ENCODE data around the gene RNF224.
A peak's percentile ranks its signal among the peaks of the same experiment; 100 is the strongest.

Gene RNF224

GRCh38 chr9:137188086-137188489 lies 39.2 kb upstream of the RNF224 start:
- Histone ChIP-seq H3K27ac (ENCODE audit: insufficient read depth in 1 of 2, low read depth in 1 of 2, low read length in 2 of 2, poor library complexity in 1 of 2, severe bottlenecking in 2 of 2) (peak overlapping the region; percentile 70 to 90), H3K4me3 (ENCODE audit: control insufficient read depth in 1 of 7, extremely low read depth in 1 of 7, insufficient read depth in 4 of 7, low read depth in 2 of 7, low read length in 6 of 7) (peak overlapping the region; percentile 90 to 99 (median 96)), H3K4me1 (ENCODE audit: control extremely low read depth in 1 of 4, control insufficient read depth in 4 of 4, insufficient read depth in 4 of 4, low read length in 3 of 4) (peaks cover 3 to 39% (median 36%) of the 10 kb centered on the region in 4 experiments), H3K9me3 (ENCODE audit: control extremely low read depth in 1 of 5, control insufficient read depth in 4 of 5, insufficient read depth in 2 of 5, low read depth in 1 of 5, low read length in 4 of 5) (no peaks in the 10 kb centered on the region), H3K36me3 (ENCODE audit: control insufficient read depth in 4 of 4, insufficient read depth in 4 of 4, low read length in 3 of 4) (peaks cover 5 to 74% (median 41%) of the 10 kb centered on the region in 4 experiments), H3K27me3 (replicated peaks in 2 of 5; ENCODE audit: control insufficient read depth in 4 of 5, insufficient read depth in 5 of 5, low read length in 4 of 5) (no peaks in the 10 kb centered on the region)
- DNase-seq, result no peak
- ChIA-PET CTCF (interaction anchor here (1.0 to 6.1 kb wide), 10 partner anchors 8 to 100 kb away, joined by 3 to 33 read pairs (median 4); partner anchors contain the start of genes RNF224 and TPRN), POLR2A (interaction anchor here (1.3 to 2.0 kb wide), 2 partner anchors 18 to 36 kb away, joined by 4 read pairs; partner anchors contain the start of gene CYSRT1)
- 1% methylated on average over 21 of the region's 31 CpGs for WGBS (ENCODE audit: insufficient coverage)

- Histone ChIP-seq H3K4me1 (ENCODE audit: control extremely low read depth in 1 of 4, control insufficient read depth in 4 of 4, insufficient read depth in 4 of 4, low read length in 3 of 4) (peaks cover 3 to 39% (median 36%) of the 10 kb centered on the region in 4 experiments), H3K27ac (ENCODE audit: insufficient read depth in 1 of 2, low read depth in 1 of 2, low read length in 2 of 2, poor library complexity in 1 of 2, severe bottlenecking in 2 of 2) (peak within 1 kb of the TSS; percentile 70 to 90), H3K9me3 (ENCODE audit: control extremely low read depth in 1 of 5, control insufficient read depth in 4 of 5, insufficient read depth in 2 of 5, low read depth in 1 of 5, low read length in 4 of 5) (no peaks in the 10 kb centered on the region), H3K4me3 (ENCODE audit: control insufficient read depth in 1 of 7, extremely low read depth in 1 of 7, insufficient read depth in 4 of 7, low read depth in 2 of 7, low read length in 6 of 7) (peak within 1 kb of the TSS; percentile 90 to 99 (median 96)), H3K27me3 (replicated peaks in 2 of 5; ENCODE audit: control insufficient read depth in 4 of 5, insufficient read depth in 5 of 5, low read length in 4 of 5) (no peaks in the 10 kb centered on the region), H3K36me3 (ENCODE audit: control insufficient read depth in 4 of 4, insufficient read depth in 4 of 4, low read length in 3 of 4) (peaks cover 5 to 69% (median 35%) of the 10 kb centered on the region in 4 experiments)
- ChIA-PET POLR2A (interaction anchor here (0.7 to 2.0 kb wide), 4 partner anchors 12 to 36 kb away, joined by 3 to 6 read pairs (median 4); partner anchors contain the start of genes CYSRT1 and TPRN), CTCF (interaction anchor here (0.6 to 6.1 kb wide), 17 partner anchors 8 to 100 kb away, joined by 3 to 33 read pairs (median 4); partner anchors contain the start of genes CYSRT1, LRRC26, RNF208 and RNF224)
- under 1% methylated on average over 78 of the region's 98 CpGs for WGBS (ENCODE audit: insufficient coverage)
- DNase-seq, result peak; percentile 92 to 97 (median 94)
Observed at GRCh38 chr9:137188490-137189296, 38.6 kb upstream of the RNF224 start, which contains the start of the genes ANAPC2 and SSNA1. TSS of gene ANAPC2 (minus strand) at chr9:137188560. CDS start at chr9:137188532, 28 bp downstream. TSS of gene SSNA1 (plus strand) at chr9:137188676. CDS start at chr9:137188727, 51 bp downstream.

GRCh38 chr9:137189297-137190295 lies 37.7 kb upstream of the RNF224 start:
- H3K36me3 ChIP-seq (ENCODE audit: control insufficient read depth in 4 of 4, insufficient read depth in 4 of 4, low read length in 3 of 4), result peaks cover 5 to 61% (median 29%) of the 10 kb centered on the region in 4 experiments
- WGBS (ENCODE audit: insufficient coverage), result 57% methylated on average over 14 of the region's 23 CpGs
- POLR2A ChIA-PET, result interaction anchor here (0.7 to 2.0 kb wide), 4 partner anchors 11 to 35 kb away, joined by 3 to 6 read pairs (median 4); partner anchors contain the start of genes CYSRT1 and TPRN
- H3K4me1 ChIP-seq (ENCODE audit: control extremely low read depth in 1 of 4, control insufficient read depth in 4 of 4, insufficient read depth in 4 of 4, low read length in 3 of 4), result peaks cover 3 to 39% (median 36%) of the 10 kb centered on the region in 4 experiments
- no peaks in the 10 kb centered on the region for H3K9me3 ChIP-seq (ENCODE audit: control extremely low read depth in 1 of 5, control insufficient read depth in 4 of 5, insufficient read depth in 2 of 5, low read depth in 1 of 5, low read length in 4 of 5)
- H3K4me3 ChIP-seq (ENCODE audit: control insufficient read depth in 1 of 7, extremely low read depth in 1 of 7, insufficient read depth in 4 of 7, low read depth in 2 of 7, low read length in 6 of 7), result peak overlapping the region; percentile 90 to 99 (median 96)
- peak overlapping the region; percentile 68 to 90 for H3K27ac ChIP-seq (ENCODE audit: insufficient read depth in 1 of 2, low read depth in 1 of 2, low read length in 2 of 2, poor library complexity in 1 of 2, severe bottlenecking in 2 of 2)
- no peak for DNase-seq
- no peaks in the 10 kb centered on the region for H3K27me3 ChIP-seq (replicated peaks in 2 of 5; ENCODE audit: control insufficient read depth in 4 of 5, insufficient read depth in 5 of 5, low read length in 4 of 5)
- CTCF ChIA-PET, result interaction anchor here (0.6 to 6.1 kb wide), 18 partner anchors 9 to 60 kb away, joined by 3 to 33 read pairs (median 4); partner anchors contain the start of genes CYSRT1, LRRC26, RNF208 and RNF224

- Histone ChIP-seq H3K4me1 (ENCODE audit: control extremely low read depth in 1 of 4, control insufficient read depth in 4 of 4, insufficient read depth in 4 of 4, low read length in 3 of 4) (peaks cover 3 to 39% (median 36%) of the 10 kb centered on the region in 4 experiments), H3K27ac (ENCODE audit: insufficient read depth in 1 of 2, low read depth in 1 of 2, low read length in 2 of 2, poor library complexity in 1 of 2, severe bottlenecking in 2 of 2) (peak overlapping the region in 1 of 2 experiments; percentile 90), H3K9me3 (ENCODE audit: control extremely low read depth in 1 of 5, control insufficient read depth in 4 of 5, insufficient read depth in 2 of 5, low read depth in 1 of 5, low read length in 4 of 5) (no peaks in the 10 kb centered on the region), H3K27me3 (replicated peaks in 2 of 5; ENCODE audit: control insufficient read depth in 4 of 5, insufficient read depth in 5 of 5, low read length in 4 of 5) (no peaks in the 10 kb centered on the region), H3K4me3 (ENCODE audit: control insufficient read depth in 1 of 7, extremely low read depth in 1 of 7, insufficient read depth in 4 of 7, low read depth in 2 of 7, low read length in 6 of 7) (peak overlapping the region in 2 of 7 experiments; percentile 98 to 99), H3K36me3 (ENCODE audit: control insufficient read depth in 4 of 4, insufficient read depth in 4 of 4, low read length in 3 of 4) (peaks cover 5 to 53% (median 26%) of the 10 kb centered on the region in 4 experiments)
- POLR2A ChIA-PET, result no interaction called here
- 95% methylated on average over 9 of the region's 9 CpGs for WGBS (ENCODE audit: insufficient coverage)
- CTCF ChIA-PET, result interaction anchor here (0.8 to 6.1 kb wide), 10 partner anchors 8 to 59 kb away, joined by 3 to 33 read pairs (median 6); partner anchors contain the start of genes LRRC26, RNF208, RNF224 and TMEM210
- DNase-seq, result no peak
Observed at GRCh38 chr9:137190315-137190856, 36.9 kb upstream of the RNF224 start.

- H3K36me3 ChIP-seq (ENCODE audit: control insufficient read depth in 4 of 4, insufficient read depth in 4 of 4, low read length in 3 of 4), result peaks cover 5 to 44% (median 19%) of the 10 kb centered on the region in 4 experiments
- 77% methylated on average over 3 of the region's 3 CpGs for WGBS (ENCODE audit: insufficient coverage)
- CTCF ChIA-PET, result interaction anchor here (1.0 to 6.1 kb wide), 2 partner anchors 15 to 45 kb away, joined by 3 to 33 read pairs; no protein-coding TSS in a partner anchor
- no peak for DNase-seq
- H3K9me3 ChIP-seq (ENCODE audit: control extremely low read depth in 1 of 5, control insufficient read depth in 4 of 5, insufficient read depth in 2 of 5, low read depth in 1 of 5, low read length in 4 of 5), result no peaks in the 10 kb centered on the region
- H3K4me1 ChIP-seq (ENCODE audit: control extremely low read depth in 1 of 4, control insufficient read depth in 4 of 4, insufficient read depth in 4 of 4, low read length in 3 of 4), result peaks cover 3 to 39% (median 36%) of the 10 kb centered on the region in 4 experiments
- H3K27ac ChIP-seq (ENCODE audit: insufficient read depth in 1 of 2, low read depth in 1 of 2, low read length in 2 of 2, poor library complexity in 1 of 2, severe bottlenecking in 2 of 2), result no peak overlapping the region
- POLR2A ChIA-PET, result no interaction called here
- H3K27me3 ChIP-seq (replicated peaks in 2 of 5; ENCODE audit: control insufficient read depth in 4 of 5, insufficient read depth in 5 of 5, low read length in 4 of 5), result no peaks in the 10 kb centered on the region
- no peak overlapping the region for H3K4me3 ChIP-seq (ENCODE audit: control insufficient read depth in 1 of 7, extremely low read depth in 1 of 7, insufficient read depth in 4 of 7, low read depth in 2 of 7, low read length in 6 of 7)
Observed at GRCh38 chr9:137191245-137191644, 36.1 kb upstream of the RNF224 start.

Measured in common myeloid progenitor, CD34-positive (primary cell).